GM12872 (cell line): ENCODE measurements around the gene CHPF.

Experiments used
- CTCF ChIP-seq: IDR thresholded peaks from 3 replicates; pipeline ENCODE4 v1.5.1; 2011; ENCODE audit warnings: low read depth, mild to moderate bottlenecking, low read length, moderate library complexity; ENCODE audit not compliant: insufficient read depth

Gene CHPF

GRCh38 chr2:219559156-219559915 lies 15.7 kb upstream of the CHPF start:
- TF ChIP-seq CTCF: no peak

- TF ChIP-seq CTCF: no peak
These were observed 14.5 kb upstream of the CHPF start for GRCh38 chr2:219557791-219558785.

DNA sequence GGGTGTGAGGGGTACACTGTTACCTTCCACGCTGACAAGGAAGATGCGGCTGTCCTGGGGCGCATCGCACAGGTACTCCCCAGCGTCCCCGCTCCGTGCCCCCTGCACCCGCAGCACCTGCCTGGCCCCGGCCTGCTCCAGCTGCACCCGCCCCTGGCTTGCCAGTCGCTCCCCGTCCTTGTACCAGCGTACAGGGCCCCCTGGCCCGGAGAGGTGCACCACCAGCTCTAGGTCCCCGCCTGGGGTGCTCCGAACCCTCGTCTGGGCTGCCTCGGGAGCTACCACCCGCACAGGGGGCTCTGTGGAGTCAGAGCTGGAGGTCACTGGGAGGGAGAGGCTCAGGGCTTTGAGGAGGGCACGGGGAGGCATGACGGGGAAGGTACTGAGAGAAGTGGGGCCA lies 13.7 kb upstream of the CHPF start:
- no peak for TF ChIP-seq CTCF

DNA sequence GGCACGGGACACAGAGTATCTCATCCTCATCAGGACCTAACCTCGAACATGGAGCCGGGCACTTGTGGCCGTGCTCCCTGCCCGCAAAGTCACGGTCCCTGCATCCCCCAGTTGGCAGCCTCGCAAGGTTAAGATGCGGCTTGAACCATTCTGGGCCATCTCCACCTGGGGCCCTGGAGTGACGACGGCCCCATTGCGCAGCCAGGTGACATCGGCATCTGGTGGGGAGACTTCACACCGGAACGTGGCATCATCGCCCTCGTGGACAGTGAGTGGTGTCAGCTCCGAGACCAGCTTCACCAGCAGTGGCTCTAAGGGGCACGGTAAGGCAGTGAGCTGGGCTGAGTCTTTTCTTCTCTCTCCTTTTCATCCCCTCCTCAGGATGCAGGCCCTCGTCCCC lies 12.8 kb upstream of the CHPF start:
- TF ChIP-seq CTCF: no peak

GRCh38 chr2:219555956-219556355 lies 12.3 kb upstream of the CHPF start:
- TF ChIP-seq CTCF: no peak

DNA sequence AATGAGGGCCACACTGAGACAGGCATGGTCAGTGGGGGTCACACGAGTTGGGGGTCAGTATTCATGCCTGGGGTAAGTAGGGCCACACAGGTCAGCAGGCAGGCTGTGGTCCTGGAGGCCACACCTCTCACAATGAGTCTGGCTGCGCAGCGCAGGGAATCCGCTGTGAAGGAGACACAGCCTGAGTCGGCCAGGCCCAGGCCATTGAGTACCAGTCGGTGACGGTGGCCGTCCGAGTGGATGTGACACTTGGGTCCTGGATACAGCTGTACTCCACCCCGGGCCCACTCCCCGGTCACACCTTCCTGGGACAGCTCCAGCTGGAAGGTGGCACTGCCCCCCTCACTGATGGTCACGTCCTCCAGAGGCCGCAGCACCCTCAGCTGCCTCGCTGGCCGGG lies 10.7 kb upstream of the CHPF start:
- no peak for TF ChIP-seq CTCF

- no peak for TF ChIP-seq CTCF
These were observed 9.9 kb upstream of the CHPF start for GRCh38 chr2:219553463-219553963.
